PFSK-1 (cell line): ENCODE results near the gene INTS11.

Experiments used
- FOXP2 ChIP-seq: optimal IDR thresholded peaks from 2 replicates; pipeline ENCODE3; 2011; ENCODE audit warnings: borderline replicate concordance, control low read depth, inconsistent platforms; ENCODE audit not compliant: insufficient read depth; ENCODE audit errors: extremely low read length, extremely low read depth
- POLR2AphosphoS5 ChIP-seq: IDR thresholded peaks from 2 replicates; pipeline ENCODE4 v1.6.1; 2012; ENCODE audit warnings: low read depth, mild to moderate bottlenecking, control low read depth, low read length, moderate library complexity
- REST ChIP-seq, 2 experiments: IDR thresholded peaks; 2 replicates each; pipeline versions ENCODE4 v1.6.1 to v1.8.0; 2011 to 2012; ENCODE audit warnings: low read depth in 2 of 2, low read length in 2 of 2, control low read depth in 1 of 2, inconsistent platforms in 1 of 2, mild to moderate bottlenecking in 1 of 2, moderate library complexity in 1 of 2; ENCODE audit not compliant: insufficient read depth in 1 of 2
- SIN3A ChIP-seq: IDR thresholded peaks from 2 replicates; pipeline ENCODE4 v1.6.1; 2012; ENCODE audit warnings: mild to moderate bottlenecking, low read length, moderate library complexity, borderline replicate concordance; ENCODE audit not compliant: insufficient read depth
- TAF1 ChIP-seq: IDR thresholded peaks from 2 replicates; pipeline ENCODE4 v1.6.1; 2012; ENCODE audit warnings: low read length, control low read depth, borderline replicate concordance; ENCODE audit not compliant: insufficient read depth

DNA sequence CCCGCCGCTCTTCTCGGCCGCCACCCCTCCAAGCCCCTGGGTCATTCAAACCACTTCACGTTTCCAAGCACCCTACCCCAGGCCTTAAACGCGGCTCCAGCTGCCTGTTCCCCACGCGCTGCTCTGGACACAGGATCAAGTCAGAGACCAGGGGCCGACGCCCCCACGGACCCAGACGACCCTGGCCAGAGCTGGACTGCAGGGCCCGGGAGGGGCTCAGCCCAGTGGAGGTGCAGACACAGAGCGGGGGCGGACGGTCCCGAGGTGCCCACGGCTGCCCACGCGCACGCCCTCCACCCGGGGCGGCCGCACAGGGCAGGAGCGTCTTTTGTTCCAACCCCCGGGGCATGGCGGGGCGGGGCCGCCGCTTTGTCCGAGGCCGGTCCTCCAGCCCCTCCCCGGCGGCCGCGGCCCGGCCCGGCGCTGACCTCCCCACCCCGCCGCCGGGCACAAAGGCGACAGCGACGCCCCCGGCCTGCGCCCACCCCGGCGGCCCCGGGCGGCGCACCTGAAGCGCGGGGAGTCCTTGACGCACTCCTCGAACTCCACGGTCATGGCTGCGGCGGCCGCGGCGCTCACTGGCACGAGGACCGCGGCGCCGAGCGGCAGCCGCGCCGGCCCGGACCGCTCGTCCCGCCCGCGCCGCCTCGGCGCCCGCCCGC is 17.1 kb downstream of the INTS11 start:
- TF ChIP-seq REST (IDR thresholded peaks at IDR 0.05; ENCODE audit: insufficient read depth in 1 of 2, low read depth in 2 of 2, low read length in 2 of 2), result no peak
- no peak for TF ChIP-seq POLR2AphosphoS5
- TF ChIP-seq TAF1, result no peak
- no peak for TF ChIP-seq FOXP2
- TF ChIP-seq SIN3A, result no peak
